Measurements from ENCODE around the gene TSPO.

Gene TSPO

GRCh38 chr22:43174941-43175531 is 23.7 kb downstream of the TSPO start:
- in situ Hi-C loops (cut with MboI; ENCODE audit: low sequenced_read_pairs), result no loop called here

- in situ Hi-C loops (cut with MboI; ENCODE audit: low sequenced_read_pairs), result no loop called here
These were observed 24.7 kb downstream of the TSPO start for GRCh38 chr22:43176090-43176489.

- in situ Hi-C loops (cut with MboI; ENCODE audit: low sequenced_read_pairs), result no loop called here
These were observed 26.1 kb downstream of the TSPO start for GRCh38 chr22:43177479-43177878.

- in situ Hi-C loops (cut with MboI; ENCODE audit: low sequenced_read_pairs), result no loop called here
These were observed 28.0 kb downstream of the TSPO start for GRCh38 chr22:43179146-43179910.

GRCh38 chr22:43179911-43180195 is 28.5 kb downstream of the TSPO start:
- in situ Hi-C loops (cut with MboI; ENCODE audit: low sequenced_read_pairs), result no loop called here

- in situ Hi-C loops (cut with MboI; ENCODE audit: low sequenced_read_pairs), result no loop called here
These were observed 29.3 kb downstream of the TSPO start for GRCh38 chr22:43180670-43181069.

- in situ Hi-C loops (cut with MboI; ENCODE audit: low sequenced_read_pairs), result no loop called here
These were observed 30.1 kb downstream of the TSPO start for GRCh38 chr22:43181321-43182076.

GRCh38 chr22:43182118-43182517 is 30.8 kb downstream of the TSPO start:
- in situ Hi-C loops (cut with MboI; ENCODE audit: low sequenced_read_pairs), result no loop called here

- in situ Hi-C loops (cut with MboI; ENCODE audit: low sequenced_read_pairs), result no loop called here
These were observed 31.4 kb downstream of the TSPO start for GRCh38 chr22:43182726-43183125.

GRCh38 chr22:43183496-43184277 is 32.3 kb downstream of the TSPO start:
- in situ Hi-C loops (cut with MboI; ENCODE audit: low sequenced_read_pairs), result no loop called here

GRCh38 chr22:43185860-43186261 is 34.5 kb downstream of the TSPO start:
- in situ Hi-C loops (cut with MboI; ENCODE audit: low sequenced_read_pairs), result no loop called here

GRCh38 chr22:43186272-43187170 is 35.2 kb downstream of the TSPO start, which contains the start of gene TTLL12:
TSS of gene TTLL12 (minus strand) at chr22:43187134. CDS start at chr22:43187069, 65 bp downstream.
- in situ Hi-C loops (cut with MboI; ENCODE audit: low sequenced_read_pairs), result no loop called here

GRCh38 chr22:43187171-43188099 is 36.1 kb downstream of the TSPO start:
- in situ Hi-C loops (cut with MboI; ENCODE audit: low sequenced_read_pairs), result no loop called here

GRCh38 chr22:43188829-43189545 is 37.6 kb downstream of the TSPO start:
- in situ Hi-C loops (cut with MboI; ENCODE audit: low sequenced_read_pairs), result no loop called here

- in situ Hi-C loops (cut with MboI; ENCODE audit: low sequenced_read_pairs), result no loop called here
These were observed 40.5 kb downstream of the TSPO start for GRCh38 chr22:43191831-43192230.

- in situ Hi-C loops (cut with MboI; ENCODE audit: low sequenced_read_pairs), result no loop called here
These were observed 46.0 kb downstream of the TSPO start for GRCh38 chr22:43197271-43197941.

- in situ Hi-C loops (cut with MboI; ENCODE audit: low sequenced_read_pairs), result no loop called here
These were observed 46.8 kb downstream of the TSPO start for GRCh38 chr22:43198126-43198525.

- in situ Hi-C loops (cut with MboI; ENCODE audit: low sequenced_read_pairs), result no loop called here
These were observed 47.6 kb downstream of the TSPO start for GRCh38 chr22:43198936-43199335.
